GM12801 (cell line): ENCODE results near the gene ORAI3.

ENCODE experiments used
- CTCF ChIP-seq: IDR thresholded peaks from one replicate; pipeline ENCODE4 v1.5.1; 2011; ENCODE audit warnings: control low read depth; ENCODE audit not compliant: insufficient read length; ENCODE audit errors: extremely low read depth

Gene ORAI3

GRCh38 chr16:30951750-30952149 lies 2.9 kb downstream of the ORAI3 start:
- TF ChIP-seq CTCF, result no peak

- no peak for TF ChIP-seq CTCF
Measured at GRCh38 chr16:30953111-30953510, 4.2 kb downstream of the ORAI3 start.

- no peak for TF ChIP-seq CTCF
Measured at GRCh38 chr16:30953511-30954124, 4.8 kb downstream of the ORAI3 start.

- TF ChIP-seq CTCF, result no peak
Measured at GRCh38 chr16:30954993-30955392, 6.1 kb downstream of the ORAI3 start.

- TF ChIP-seq CTCF, result no peak
Measured at GRCh38 chr16:30956601-30957455, 8.0 kb downstream of the ORAI3 start.

GRCh38 chr16:30957456-30958174 lies 8.7 kb downstream of the ORAI3 start, which contains the start of gene SETD1A:
SETD1A (plus strand) TSS chr16:30957754; CDS start chr16:30958732, 978 bp downstream.
- TF ChIP-seq CTCF, result no peak
